CD4-positive, alpha-beta T cell treated with Interleukin-6 for 4 hours (primary cell): ENCODE results near the gene ETFBKMT.
A peak's percentile ranks its signal among the peaks of the same experiment; 100 is the strongest.
"Not testable (repeated sequence)": the region's sequence is repeated elsewhere in the genome, so short reads cannot be mapped to it uniquely, and the experiment has no call there.

Source experiments
- DNase-seq: peaks from one replicate; pipeline ENCODE4 v3.0.0-alpha.2; 2020; ENCODE audit warnings: mixed read lengths

The ETFBKMT gene

DNA sequence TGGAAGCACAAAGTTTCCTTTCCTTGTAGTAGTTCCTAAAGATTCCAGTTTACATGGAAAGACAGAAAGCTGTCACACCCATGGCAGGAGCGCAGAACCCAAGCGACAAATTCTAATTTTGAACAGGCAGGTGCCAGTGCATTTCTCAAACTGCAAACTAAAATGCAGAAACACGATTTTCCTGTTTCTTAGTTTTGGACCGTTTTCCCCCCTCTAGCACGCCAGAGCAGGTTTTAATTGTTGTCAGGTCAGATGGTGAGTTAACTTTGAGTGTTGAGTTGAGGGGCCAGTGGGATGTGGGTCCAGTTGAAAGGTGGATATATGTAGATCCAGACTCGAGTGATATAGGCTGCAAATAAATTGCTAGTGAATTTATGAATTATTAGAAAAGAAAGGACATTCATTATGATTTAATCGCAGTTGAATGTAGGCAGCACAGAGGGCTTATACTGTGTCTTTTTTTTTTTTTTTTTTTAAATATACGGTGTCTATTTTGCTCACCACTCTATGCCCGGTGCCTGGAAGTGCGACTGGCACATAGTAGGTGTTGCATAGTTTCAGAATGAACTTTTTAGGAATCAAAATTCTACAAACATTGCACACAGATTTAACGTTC is 909 bp upstream of the ETFBKMT start:
- DNase-seq, result no peak

DNA sequence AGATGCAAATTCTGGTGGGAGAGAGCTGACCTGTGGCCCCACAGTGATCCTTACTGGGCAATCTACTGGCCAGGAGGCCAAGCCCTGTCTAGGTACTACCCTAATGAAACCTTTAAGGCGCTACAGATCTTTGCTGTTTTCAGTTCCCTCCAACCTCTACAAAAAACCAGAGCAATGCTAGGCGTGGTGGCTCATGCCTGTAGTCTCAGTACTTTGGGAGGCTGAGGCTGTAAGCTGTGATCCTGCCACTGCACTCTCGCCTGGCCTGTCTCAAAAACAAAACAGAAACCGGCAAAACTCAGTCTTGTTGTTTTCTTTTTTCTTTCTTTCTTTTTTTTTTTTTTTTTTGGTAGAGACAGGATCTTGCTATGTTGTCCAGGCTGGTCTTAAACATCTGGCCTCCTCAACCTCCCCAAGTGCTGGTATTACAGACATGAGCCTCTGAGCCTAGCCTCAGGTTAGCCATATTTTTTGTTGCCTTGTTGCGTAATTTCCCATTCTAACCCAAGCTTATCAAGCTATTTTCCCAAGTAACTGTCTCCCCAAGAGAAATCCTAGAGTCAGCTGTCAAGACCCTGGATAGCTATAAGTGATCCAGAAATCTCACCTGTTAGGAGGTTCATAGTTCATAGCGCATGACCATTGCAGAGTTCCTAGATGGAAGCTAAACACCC is 2.8 kb downstream of the ETFBKMT start:
- DNase-seq, result no peak

GRCh38 chr12:31663576-31663975 is 4.1 kb downstream of the ETFBKMT start:
- no peak for DNase-seq

GRCh38 chr12:31664038-31664437 is 4.5 kb downstream of the ETFBKMT start:
- DNase-seq, result no peak

GRCh38 chr12:31669020-31669419 is 9.5 kb downstream of the ETFBKMT start:
- DNase-seq, result no peak

- not testable (repeated sequence) for DNase-seq
These were observed 10.1 kb downstream of the ETFBKMT start for GRCh38 chr12:31669582-31669981.

DNA sequence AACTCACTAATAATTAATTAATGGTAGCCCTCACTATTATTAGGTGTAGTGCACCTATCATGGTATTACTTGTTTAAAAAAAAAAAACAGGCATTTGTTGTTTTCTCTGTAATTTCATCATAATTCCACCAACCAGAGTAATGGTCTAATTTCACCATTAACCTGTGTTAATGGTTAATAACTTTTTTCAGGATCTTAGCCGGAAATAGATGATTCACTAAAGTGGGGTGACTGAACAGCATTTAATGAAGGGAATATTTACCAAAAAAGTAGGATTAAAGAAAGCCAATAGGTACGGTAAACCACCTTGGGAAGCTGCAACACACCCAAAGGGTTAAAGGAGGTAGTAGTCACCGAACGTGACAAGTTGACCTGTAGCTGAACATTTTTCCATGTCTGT is 13.0 kb downstream of the ETFBKMT start:
- no peak for DNase-seq

DNA sequence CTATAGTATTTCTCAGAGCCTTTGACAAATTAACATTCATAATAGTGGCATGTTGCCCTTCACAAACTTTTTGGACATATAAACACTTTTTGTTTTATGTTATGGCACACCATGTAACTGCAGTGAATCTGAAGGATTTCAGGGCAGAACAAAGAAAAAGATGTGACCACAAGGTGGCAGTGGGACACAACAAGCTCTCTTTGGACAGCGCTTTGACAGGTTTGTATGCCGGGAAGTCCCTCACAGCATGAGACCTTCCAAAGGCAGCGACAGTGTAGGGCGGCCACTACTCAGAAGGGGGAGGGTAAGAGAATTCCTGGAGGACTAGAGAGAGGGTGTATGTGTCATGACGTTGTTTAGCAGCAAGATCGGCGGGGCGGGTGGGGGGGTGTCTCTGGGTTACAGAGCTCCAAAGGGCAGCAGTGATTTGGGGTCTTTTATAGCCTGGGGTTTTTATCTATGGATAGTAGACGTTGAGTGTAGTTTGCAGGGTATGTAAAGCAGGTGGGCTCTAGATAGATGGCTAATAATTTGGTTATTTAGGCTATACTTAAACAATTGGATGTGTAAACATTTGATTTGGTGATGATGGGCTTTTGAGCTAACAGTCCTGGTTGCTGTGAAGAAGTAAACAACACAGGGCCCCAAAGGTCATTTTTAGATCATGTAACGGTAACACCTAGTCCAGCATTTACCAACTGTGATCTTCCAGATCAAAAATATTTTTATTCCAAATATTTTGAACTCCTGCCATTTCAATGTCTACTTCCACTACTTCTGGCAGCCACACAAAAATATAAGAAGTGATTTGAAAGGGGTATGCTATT is 22.9 kb downstream of the ETFBKMT start:
- peak; percentile 80 for DNase-seq

DNA sequence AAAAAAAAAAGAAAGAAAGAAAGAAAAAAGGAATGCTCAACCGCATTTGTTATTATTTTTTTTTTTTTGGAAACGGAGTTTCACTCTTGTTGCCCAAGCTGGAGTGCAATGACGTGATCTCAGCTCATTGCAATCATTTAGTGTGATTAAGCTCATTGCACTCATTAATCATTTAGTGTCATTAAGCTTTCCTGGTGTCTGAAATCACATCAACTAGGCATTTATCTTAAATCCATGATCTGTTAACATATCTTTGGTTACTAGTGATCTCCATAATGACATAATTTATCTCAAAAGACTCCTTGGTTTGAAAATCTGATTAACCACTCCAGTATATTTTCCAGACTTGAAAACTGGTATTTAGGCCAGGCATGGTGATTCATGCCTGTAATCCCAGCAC is 26.3 kb downstream of the ETFBKMT start:
- no peak for DNase-seq

DNA sequence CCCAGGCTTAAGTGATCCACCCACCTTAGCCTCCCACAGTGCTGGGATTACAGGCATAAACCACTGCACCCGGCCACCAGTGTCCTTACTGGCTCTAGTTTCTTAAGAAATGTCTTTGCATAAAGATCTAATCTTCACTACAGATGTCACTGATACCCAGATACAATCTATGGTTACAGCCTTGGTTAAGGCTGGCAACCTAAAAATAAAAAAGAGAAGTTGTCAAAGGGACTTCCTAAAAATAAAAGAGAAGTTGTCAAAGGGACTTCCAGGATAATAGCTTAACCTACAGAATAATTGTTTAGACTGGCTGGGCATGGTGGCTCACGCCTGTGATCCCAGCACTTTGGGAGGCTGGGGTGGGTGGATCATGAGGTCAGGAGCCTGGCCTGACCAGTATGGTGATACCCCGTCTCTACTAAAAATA is 27.6 kb downstream of the ETFBKMT start:
- no peak for DNase-seq

DNA sequence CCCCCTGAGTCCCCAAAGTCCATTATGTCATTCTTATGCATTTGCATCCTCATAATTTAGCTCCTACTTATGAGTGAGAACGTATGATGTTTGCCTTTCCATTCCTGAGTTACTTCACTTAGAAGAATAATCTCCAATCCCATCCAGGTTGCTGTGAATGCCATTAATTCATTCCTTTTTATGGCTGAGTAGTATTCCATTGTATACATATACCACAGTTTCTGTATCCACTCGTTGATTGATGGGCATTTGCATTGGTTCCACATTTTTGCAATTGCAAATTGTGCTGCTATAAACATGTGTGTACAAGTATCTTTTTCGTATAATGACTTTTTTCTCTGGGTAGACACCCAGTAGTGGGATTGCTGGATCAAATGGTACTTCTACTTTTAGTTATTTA is 30.4 kb downstream of the ETFBKMT start:
- not testable (repeated sequence) for DNase-seq

GRCh38 chr12:31702047-31702446 is 42.6 kb downstream of the ETFBKMT start:
- DNase-seq, result peak; percentile 9

DNA sequence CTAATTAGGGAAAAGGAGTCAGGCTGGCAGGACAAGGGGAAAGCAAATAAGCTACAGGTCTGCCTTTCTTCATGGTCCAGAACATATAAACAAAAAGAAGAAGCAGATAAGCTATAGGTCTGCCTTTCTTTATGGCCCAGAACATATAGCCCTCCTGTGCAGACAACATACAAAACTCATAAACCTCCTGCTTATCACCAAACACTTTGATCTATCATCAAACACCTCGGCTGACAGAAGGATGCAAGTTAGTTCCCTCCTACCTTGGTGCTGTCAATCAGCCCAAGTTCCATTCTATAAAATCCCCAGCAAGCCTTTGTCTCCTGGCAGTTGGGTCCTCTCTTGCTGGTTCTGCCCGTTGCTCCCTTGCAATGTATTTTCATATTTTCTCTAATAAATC is 46.1 kb downstream of the ETFBKMT start:
- no peak for DNase-seq

DNA sequence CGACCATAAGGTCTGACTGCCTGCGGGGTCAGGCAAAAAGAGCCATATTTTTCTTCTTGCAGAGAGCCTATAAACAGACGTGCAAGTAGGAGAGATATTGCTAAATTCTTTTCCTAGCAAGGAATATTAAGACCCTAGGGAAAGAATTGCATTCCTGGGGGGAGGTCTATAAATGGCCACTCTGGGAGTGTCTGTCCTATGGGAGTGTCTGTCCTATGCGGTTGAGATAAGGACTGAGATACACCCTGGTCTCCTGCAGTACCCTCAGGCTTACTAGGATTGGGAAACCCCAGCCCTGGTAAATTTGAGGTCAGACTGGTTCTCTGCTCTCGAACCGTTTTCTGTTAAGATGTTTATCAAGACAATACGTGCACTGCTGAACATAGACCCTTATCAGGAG is 48.6 kb downstream of the ETFBKMT start:
- DNase-seq, result not testable (repeated sequence)

DNA sequence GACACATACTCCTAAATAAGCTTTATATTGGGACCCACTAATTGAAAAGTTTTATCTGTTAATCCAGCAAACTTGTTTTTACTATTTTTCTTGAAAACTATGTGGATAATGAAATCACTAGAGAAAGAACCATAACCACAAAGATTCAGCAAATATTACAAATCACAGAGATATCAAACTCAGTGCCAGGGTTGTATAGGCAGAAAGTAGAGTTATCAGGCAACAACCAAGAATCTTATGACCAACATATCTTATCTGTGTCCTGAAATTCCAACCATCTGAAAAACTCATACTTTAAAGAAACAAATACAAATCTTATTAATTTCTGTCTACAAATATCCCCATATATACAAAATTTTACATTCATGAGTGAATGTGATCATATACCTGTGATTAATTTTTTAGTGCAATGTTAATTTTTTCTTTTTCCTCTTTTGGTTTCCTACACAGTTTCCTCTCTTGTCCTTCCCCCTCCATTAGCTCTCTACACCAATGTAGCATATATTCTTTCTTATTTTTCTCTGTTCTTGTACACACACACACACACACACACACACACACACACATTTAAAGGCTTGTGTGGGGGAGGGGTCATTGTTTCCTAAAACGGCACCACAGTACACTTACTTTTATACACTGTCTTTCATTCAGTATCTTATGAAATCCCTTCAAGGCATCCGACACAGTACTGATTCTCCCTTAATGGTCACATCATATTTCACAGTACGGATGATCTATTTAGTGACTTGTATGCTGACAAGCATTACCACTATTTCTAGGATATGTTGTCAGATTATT is 50.7 kb downstream of the ETFBKMT start:
- no peak for DNase-seq

DNA sequence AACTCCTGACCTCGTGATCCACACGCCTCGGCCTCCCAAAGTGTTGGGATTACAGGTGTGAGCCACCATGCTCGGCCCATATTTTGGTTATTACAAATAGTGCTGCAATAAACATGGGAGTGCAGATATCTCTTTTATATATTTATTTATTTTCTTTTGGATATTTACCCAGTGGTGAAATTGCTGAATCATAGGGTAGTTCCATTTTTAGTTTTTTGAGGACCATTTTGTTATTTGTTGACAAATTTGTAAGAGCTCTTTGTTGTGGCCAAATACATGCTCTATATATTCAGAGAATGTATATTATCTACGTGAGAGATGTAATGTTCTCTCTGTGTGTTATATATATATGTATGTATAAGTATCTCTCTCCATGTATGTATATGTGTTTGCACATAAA is 53.4 kb downstream of the ETFBKMT start:
- DNase-seq, result no peak

- no peak for DNase-seq
These were observed 55.2 kb downstream of the ETFBKMT start for GRCh38 chr12:31714406-31715271.

DNA sequence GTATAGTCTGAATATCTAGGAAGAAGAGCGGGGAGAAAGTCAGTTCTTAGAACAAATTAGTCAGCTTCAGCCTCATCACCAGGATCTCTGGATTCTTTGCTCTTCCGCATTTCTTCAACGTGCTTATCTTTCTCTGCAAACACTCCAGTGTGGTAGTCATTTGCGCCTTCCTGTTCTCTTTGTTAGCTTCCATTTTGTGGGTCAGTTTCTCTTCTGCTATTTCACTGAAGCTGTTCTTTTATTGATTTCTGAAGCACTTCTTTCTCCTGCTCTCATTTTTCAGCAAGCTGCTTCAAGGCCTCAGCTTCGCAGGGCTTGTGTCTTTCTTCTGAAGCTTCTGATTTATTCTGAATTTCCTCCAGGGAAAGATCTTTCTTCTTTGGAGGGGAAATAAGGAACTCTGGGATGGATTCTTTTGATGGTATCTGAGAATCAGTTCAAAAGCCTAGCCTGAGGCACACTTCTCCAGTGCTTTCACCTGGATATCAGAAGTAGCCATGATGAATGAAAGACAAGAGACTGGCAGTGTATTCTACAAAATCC is 55.9 kb downstream of the ETFBKMT start:
- DNase-seq, result no peak

GRCh38 chr12:31716998-31717397 is 57.5 kb downstream of the ETFBKMT start:
- DNase-seq, result not testable (repeated sequence)

DNA sequence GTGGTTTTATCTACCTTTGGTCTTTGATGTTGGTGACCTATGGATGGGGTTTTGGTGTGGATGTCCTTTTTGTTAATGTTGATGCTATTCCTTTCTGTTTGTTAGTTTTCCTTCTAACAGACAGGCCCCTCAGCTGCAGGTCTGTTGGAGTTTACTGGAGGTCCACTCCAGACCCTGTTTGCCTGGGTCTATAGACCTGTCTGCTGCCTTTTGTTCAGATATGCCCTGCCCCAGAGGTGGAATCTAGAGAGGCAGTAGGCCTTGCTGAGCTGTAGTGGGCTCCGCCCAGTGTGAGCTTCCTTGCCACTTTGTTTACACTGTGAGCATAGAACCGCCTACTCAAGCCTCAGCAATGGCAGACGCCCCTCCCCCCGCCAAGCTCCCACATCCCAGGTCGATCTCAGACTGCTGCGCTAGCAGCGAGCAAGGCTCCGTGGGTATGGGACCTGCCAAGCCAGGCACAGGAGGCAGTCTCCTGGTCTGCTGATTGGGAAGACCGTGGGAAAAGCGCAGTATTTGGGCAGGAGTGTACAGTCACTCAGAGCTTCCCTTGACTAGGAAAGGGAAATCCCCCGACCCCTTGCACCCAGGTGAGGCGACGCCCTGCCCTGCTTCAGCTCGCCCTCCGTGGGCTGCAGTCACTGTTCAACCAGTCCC is 59.2 kb downstream of the ETFBKMT start:
- not testable (repeated sequence) for DNase-seq

GRCh38 chr12:31722580-31722979 is 63.1 kb downstream of the ETFBKMT start:
- no peak for DNase-seq
